ENCODE data around the gene FBXO47. TPM values are rescaled to one million over a fixed set of nuclear protein-coding genes. Genes with fewer than 3 reads are reported as not detected.

Gene FBXO47
- total RNA-seq, 1 donor from 2014 or later: not detected

- Histone ChIP-seq H3K9me3 (no peaks in the 10 kb centered on the region), H3K27me3 (no peaks in the 10 kb centered on the region), H3K4me1 (no peaks in the 10 kb centered on the region), H3K4me3 (no peak overlapping the region), H3K36me3 (no peaks in the 10 kb centered on the region), H3K27ac (no peak overlapping the region)
- TF ChIP-seq CTCF (IDR thresholded peaks at IDR 0.05): no peak
- no peak for TF ChIP-seq POLR2AphosphoS5 (IDR thresholded peaks at IDR 0.05; ENCODE audit: insufficient read depth in 1 of 2, low read depth in 1 of 2)
- no peak for TF ChIP-seq POLR2A (IDR thresholded peaks at IDR 0.05)
- no peak for DNase-seq (ENCODE audit: extremely low spot score in 2 of 2)
- intact Hi-C loops (cut with DNase I): no loop called here
Measured at GRCh38 chr17:38970804-38971203, 3.6 kb upstream of the FBXO47 start.

- TF ChIP-seq CTCF (IDR thresholded peaks at IDR 0.05): no peak
- no peak for TF ChIP-seq POLR2A (IDR thresholded peaks at IDR 0.05)
- no peak for TF ChIP-seq POLR2AphosphoS5 (IDR thresholded peaks at IDR 0.05; ENCODE audit: insufficient read depth in 1 of 2, low read depth in 1 of 2)
- H3K4me1 ChIP-seq: no peaks in the 10 kb centered on the region
- no peaks in the 10 kb centered on the region for H3K36me3 ChIP-seq
- intact Hi-C loops (cut with DNase I): no loop called here
- no peak overlapping the region for H3K27ac ChIP-seq
- no peaks in the 10 kb centered on the region for H3K27me3 ChIP-seq
- DNase-seq (ENCODE audit: extremely low spot score in 2 of 2): no peak
- H3K4me3 ChIP-seq: no peak overlapping the region
- H3K9me3 ChIP-seq: no peaks in the 10 kb centered on the region
Measured at GRCh38 chr17:38970128-38970527, 2.9 kb upstream of the FBXO47 start.

GRCh38 chr17:38969281-38969680 is 2.1 kb upstream of the FBXO47 start:
- H3K27me3 ChIP-seq: no peaks in the 10 kb centered on the region
- TF ChIP-seq POLR2AphosphoS5 (IDR thresholded peaks at IDR 0.05; ENCODE audit: insufficient read depth in 1 of 2, low read depth in 1 of 2) (no peak), POLR2A (IDR thresholded peaks at IDR 0.05) (no peak), CTCF (IDR thresholded peaks at IDR 0.05) (no peak)
- no peak for DNase-seq (ENCODE audit: extremely low spot score in 2 of 2)
- intact Hi-C loops (cut with DNase I): no loop called here
- H3K27ac ChIP-seq: no peak overlapping the region
- no peak overlapping the region for H3K4me3 ChIP-seq
- no peaks in the 10 kb centered on the region for H3K36me3 ChIP-seq
- no peaks in the 10 kb centered on the region for H3K4me1 ChIP-seq
- H3K9me3 ChIP-seq: no peaks in the 10 kb centered on the region

GRCh38 chr17:38961413-38961812 is 5.8 kb downstream of the FBXO47 start:
- Histone ChIP-seq H3K36me3 (no peaks in the 10 kb centered on the region), H3K27me3 (no peaks in the 10 kb centered on the region), H3K4me3 (no peak overlapping the region), H3K27ac (no peak overlapping the region), H3K9me3 (no peaks in the 10 kb centered on the region), H3K4me1 (no peaks in the 10 kb centered on the region)
- TF ChIP-seq CTCF (IDR thresholded peaks at IDR 0.05) (no peak), POLR2A (IDR thresholded peaks at IDR 0.05) (no peak), POLR2AphosphoS5 (IDR thresholded peaks at IDR 0.05; ENCODE audit: insufficient read depth in 1 of 2, low read depth in 1 of 2) (no peak)
- intact Hi-C loops (cut with DNase I): no loop called here
- no peak for DNase-seq (ENCODE audit: extremely low spot score in 2 of 2)

GRCh38 chr17:38960402-38960801 is 6.8 kb downstream of the FBXO47 start:
- no peaks in the 10 kb centered on the region for H3K4me1 ChIP-seq
- H3K9me3 ChIP-seq: no peaks in the 10 kb centered on the region
- no peak for DNase-seq (ENCODE audit: extremely low spot score in 2 of 2)
- intact Hi-C loops (cut with DNase I): no loop called here
- H3K4me3 ChIP-seq: no peak overlapping the region
- TF ChIP-seq POLR2AphosphoS5 (IDR thresholded peaks at IDR 0.05; ENCODE audit: insufficient read depth in 1 of 2, low read depth in 1 of 2) (no peak), POLR2A (IDR thresholded peaks at IDR 0.05) (no peak), CTCF (IDR thresholded peaks at IDR 0.05) (no peak)
- H3K27ac ChIP-seq: no peak overlapping the region
- no peaks in the 10 kb centered on the region for H3K36me3 ChIP-seq
- H3K27me3 ChIP-seq: no peaks in the 10 kb centered on the region
